ENCODE results near the gene THSD7A. TPM values are rescaled to one million over a fixed set of nuclear protein-coding genes. Genes with fewer than 3 reads are reported as not detected.

Gene THSD7A
- total RNA-seq, 1 donor from 2014 or later = 3.5 TPM

- H3K27ac Mint-ChIP-seq (ENCODE audit: unreplicated experiment) = no peak overlapping the region
- Histone ChIP-seq H3K4me3 (ENCODE audit: insufficient read depth, low read depth, low read length) (no peak overlapping the region), H3K27ac (ENCODE audit: low read depth, low read length) (no peak overlapping the region), H3K4me2 (ENCODE audit: low read length) (no peak overlapping the region), H4K20me1 (ENCODE audit: insufficient read depth, low read length) (no peaks in the 10 kb centered on the region), H3K9me3 (ENCODE audit: insufficient read depth, low read depth, low read length) (no peaks in the 10 kb centered on the region), H3K27me3 (ENCODE audit: insufficient read depth, low read length) (no peaks in the 10 kb centered on the region), H3K79me2 (ENCODE audit: insufficient read depth, low read length) (no peaks in the 10 kb centered on the region), H2AFZ (ENCODE audit: low read depth, low read length) (no peak overlapping the region), H3K9ac (ENCODE audit: low read length) (no peak overlapping the region), H3K4me1 (ENCODE audit: insufficient read depth, low read length) (no peaks in the 10 kb centered on the region), H3K36me3 (ENCODE audit: insufficient read depth, low read length) (no peaks in the 10 kb centered on the region)
- no peak for DNase-seq (ENCODE audit: low read depth)
- H3K36me3 Mint-ChIP-seq (ENCODE audit: low read depth, unreplicated experiment) = no peaks in the 10 kb centered on the region
- H3K4me3 Mint-ChIP-seq (ENCODE audit: unreplicated experiment) = no peak overlapping the region
- no peaks in the 10 kb centered on the region for H3K9me3 Mint-ChIP-seq (ENCODE audit: unreplicated experiment)
- H3K27me3 Mint-ChIP-seq (ENCODE audit: low read depth, unreplicated experiment) = no peaks in the 10 kb centered on the region
- TF ChIP-seq, protein P1, sequence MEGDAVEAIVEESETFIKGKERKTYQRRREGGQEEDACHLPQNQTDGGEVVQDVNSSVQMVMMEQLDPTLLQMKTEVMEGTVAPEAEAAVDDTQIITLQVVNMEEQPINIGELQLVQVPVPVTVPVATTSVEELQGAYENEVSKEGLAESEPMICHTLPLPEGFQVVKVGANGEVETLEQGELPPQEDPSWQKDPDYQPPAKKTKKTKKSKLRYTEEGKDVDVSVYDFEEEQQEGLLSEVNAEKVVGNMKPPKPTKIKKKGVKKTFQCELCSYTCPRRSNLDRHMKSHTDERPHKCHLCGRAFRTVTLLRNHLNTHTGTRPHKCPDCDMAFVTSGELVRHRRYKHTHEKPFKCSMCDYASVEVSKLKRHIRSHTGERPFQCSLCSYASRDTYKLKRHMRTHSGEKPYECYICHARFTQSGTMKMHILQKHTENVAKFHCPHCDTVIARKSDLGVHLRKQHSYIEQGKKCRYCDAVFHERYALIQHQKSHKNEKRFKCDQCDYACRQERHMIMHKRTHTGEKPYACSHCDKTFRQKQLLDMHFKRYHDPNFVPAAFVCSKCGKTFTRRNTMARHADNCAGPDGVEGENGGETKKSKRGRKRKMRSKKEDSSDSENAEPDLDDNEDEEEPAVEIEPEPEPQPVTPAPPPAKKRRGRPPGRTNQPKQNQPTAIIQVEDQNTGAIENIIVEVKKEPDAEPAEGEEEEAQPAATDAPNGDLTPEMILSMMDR (IDR thresholded peaks at IDR 0.05; ENCODE audit: insufficient read depth, low read depth, low read length) = no peak
- no peak for TF ChIP-seq EZH2 (IDR thresholded peaks at IDR 0.05; ENCODE audit: insufficient read depth, low read length)
- H3K4me1 Mint-ChIP-seq (ENCODE audit: low read depth, unreplicated experiment) = no peaks in the 10 kb centered on the region
- FAIRE-seq = no peak
Observed at GRCh38 chr7:11615174-11615573, 216.8 kb downstream of the THSD7A start.

DNA sequence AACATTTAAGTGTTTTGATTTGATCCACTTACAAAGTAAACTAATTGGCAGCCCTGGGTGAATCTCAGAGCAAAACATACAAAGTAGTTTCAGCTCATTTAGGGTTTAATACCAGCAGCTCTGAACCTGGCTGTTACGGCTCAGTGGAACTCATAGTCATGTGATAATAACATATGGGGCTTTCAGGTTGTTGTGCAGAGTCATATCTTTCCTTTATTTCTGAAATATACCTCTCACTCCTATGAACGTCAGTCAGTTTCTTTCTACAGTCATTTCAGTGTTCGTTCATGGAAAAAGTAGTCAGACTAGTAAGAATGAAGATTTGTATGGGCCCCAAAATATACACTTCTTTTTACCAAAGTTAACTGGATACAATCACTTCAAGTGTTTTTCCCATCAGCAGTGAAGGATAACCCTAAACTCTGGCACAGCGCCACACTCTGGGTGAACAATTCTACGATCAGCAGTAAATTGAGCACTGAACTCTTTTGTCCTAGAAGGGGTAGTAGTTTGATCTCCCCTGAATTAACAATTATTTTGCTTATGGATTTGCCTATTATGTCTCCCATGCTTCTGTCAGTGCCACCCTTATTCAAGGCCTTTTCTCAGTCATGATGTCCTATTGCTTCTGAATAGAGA is 218.6 kb downstream of the THSD7A start:
- H3K9me3 Mint-ChIP-seq (ENCODE audit: unreplicated experiment) = no peaks in the 10 kb centered on the region
- TF ChIP-seq, protein P1 (IDR thresholded peaks at IDR 0.05; ENCODE audit: insufficient read depth, low read depth, low read length) = no peak
- TF ChIP-seq EZH2 (IDR thresholded peaks at IDR 0.05; ENCODE audit: insufficient read depth, low read length) = no peak
- H3K36me3 ChIP-seq (ENCODE audit: insufficient read depth, low read length) = no peaks in the 10 kb centered on the region
- no peaks in the 10 kb centered on the region for H3K9me3 ChIP-seq (ENCODE audit: insufficient read depth, low read depth, low read length)
- H3K27ac ChIP-seq (ENCODE audit: low read depth, low read length) = no peak overlapping the region
- H3K4me1 Mint-ChIP-seq (ENCODE audit: low read depth, unreplicated experiment) = no peaks in the 10 kb centered on the region
- H3K27me3 ChIP-seq (ENCODE audit: insufficient read depth, low read length) = no peaks in the 10 kb centered on the region
- H3K4me1 ChIP-seq (ENCODE audit: insufficient read depth, low read length) = no peaks in the 10 kb centered on the region
- H4K20me1 ChIP-seq (ENCODE audit: insufficient read depth, low read length) = no peaks in the 10 kb centered on the region
- no peaks in the 10 kb centered on the region for H3K79me2 ChIP-seq (ENCODE audit: insufficient read depth, low read length)
- no peaks in the 10 kb centered on the region for H3K27me3 Mint-ChIP-seq (ENCODE audit: low read depth, unreplicated experiment)
- H3K4me3 Mint-ChIP-seq (ENCODE audit: unreplicated experiment) = no peak overlapping the region
- no peak for DNase-seq (ENCODE audit: low read depth)
- no peak for FAIRE-seq
- no peaks in the 10 kb centered on the region for H3K36me3 Mint-ChIP-seq (ENCODE audit: low read depth, unreplicated experiment)
- no peak overlapping the region for H2AFZ ChIP-seq (ENCODE audit: low read depth, low read length)
- no peak overlapping the region for H3K27ac Mint-ChIP-seq (ENCODE audit: unreplicated experiment)
- H3K4me2 ChIP-seq (ENCODE audit: low read length) = no peak overlapping the region
- no peak overlapping the region for H3K4me3 ChIP-seq (ENCODE audit: insufficient read depth, low read depth, low read length)
- no peak overlapping the region for H3K9ac ChIP-seq (ENCODE audit: low read length)

DNA sequence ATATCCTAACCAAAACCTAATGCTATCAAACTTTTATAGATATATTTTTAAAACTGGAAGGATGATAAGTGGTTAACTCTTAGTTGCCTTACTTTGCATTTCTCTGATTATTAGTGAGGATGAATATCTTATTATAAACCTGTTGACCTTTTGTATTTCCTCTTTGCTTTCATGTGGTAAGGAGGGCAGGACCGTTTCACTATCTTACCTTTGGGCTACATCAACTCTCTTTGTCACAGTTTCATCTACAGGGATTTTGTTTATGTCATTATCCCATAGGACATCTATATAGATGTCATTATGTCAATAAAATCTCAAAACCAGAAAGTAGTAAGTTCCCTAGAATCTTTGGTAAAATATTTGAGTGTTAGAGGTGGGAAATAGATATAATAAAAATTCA is 219.3 kb downstream of the THSD7A start:
- H3K4me1 ChIP-seq (ENCODE audit: insufficient read depth, low read length) = no peaks in the 10 kb centered on the region
- no peaks in the 10 kb centered on the region for H3K36me3 Mint-ChIP-seq (ENCODE audit: low read depth, unreplicated experiment)
- H3K79me2 ChIP-seq (ENCODE audit: insufficient read depth, low read length) = no peaks in the 10 kb centered on the region
- no peaks in the 10 kb centered on the region for H3K36me3 ChIP-seq (ENCODE audit: insufficient read depth, low read length)
- TF ChIP-seq, protein P1 (IDR thresholded peaks at IDR 0.05; ENCODE audit: insufficient read depth, low read depth, low read length) = no peak
- TF ChIP-seq EZH2 (IDR thresholded peaks at IDR 0.05; ENCODE audit: insufficient read depth, low read length) = no peak
- no peaks in the 10 kb centered on the region for H3K27me3 Mint-ChIP-seq (ENCODE audit: low read depth, unreplicated experiment)
- H3K9ac ChIP-seq (ENCODE audit: low read length) = no peak overlapping the region
- no peak overlapping the region for H3K27ac ChIP-seq (ENCODE audit: low read depth, low read length)
- H4K20me1 ChIP-seq (ENCODE audit: insufficient read depth, low read length) = no peaks in the 10 kb centered on the region
- no peaks in the 10 kb centered on the region for H3K4me1 Mint-ChIP-seq (ENCODE audit: low read depth, unreplicated experiment)
- H3K4me3 Mint-ChIP-seq (ENCODE audit: unreplicated experiment) = no peak overlapping the region
- H3K27ac Mint-ChIP-seq (ENCODE audit: unreplicated experiment) = no peak overlapping the region
- no peaks in the 10 kb centered on the region for H3K27me3 ChIP-seq (ENCODE audit: insufficient read depth, low read length)
- no peak overlapping the region for H3K4me2 ChIP-seq (ENCODE audit: low read length)
- DNase-seq (ENCODE audit: low read depth) (no peak), FAIRE-seq (no peak)
- no peaks in the 10 kb centered on the region for H3K9me3 Mint-ChIP-seq (ENCODE audit: unreplicated experiment)
- no peak overlapping the region for H2AFZ ChIP-seq (ENCODE audit: low read depth, low read length)
- no peak overlapping the region for H3K4me3 ChIP-seq (ENCODE audit: insufficient read depth, low read depth, low read length)
- H3K9me3 ChIP-seq (ENCODE audit: insufficient read depth, low read depth, low read length) = no peaks in the 10 kb centered on the region
